Forelimb muscle (tissue), 1 donor: ENCODE measurements around the gene VRK3. TPM values are rescaled to one million over a fixed set of nuclear protein-coding genes. Genes with fewer than 3 reads are reported as not detected.

Experiments used
- DNase-seq: peaks from one replicate; pipeline ENCODE4 v3.0.0-alpha.2; 2013; ENCODE audit warnings: low read depth
- polyA plus RNA-seq: library from polyadenylated mRNA; unstranded; fragments of 120-200 nt; gene quantifications from one replicate; pipeline ENCODE4 v1.2.1, GENCODE V29; 2013; ENCODE audit not compliant: insufficient read length

VRK3 gene
- polyA plus RNA-seq, 1 donor, result 18.1 TPM

- DNase-seq, result peak; percentile 82
Observed at GRCh38 chr19:49929611-49930482, 95.3 kb downstream of the VRK3 start.

- peak; percentile 80 for DNase-seq
Observed at GRCh38 chr19:49929121-49929610, 96.0 kb downstream of the VRK3 start, which contains the start of the genes ATF5 and NUP62. ATF5 (plus strand) TSS chr19:49929205; CDS start chr19:49930851, 1,646 bp downstream. NUP62 (minus strand) TSS chr19:49929504; CDS start chr19:49909807, 19,697 bp downstream.

GRCh38 chr19:49927526-49928264 is 97.5 kb downstream of the VRK3 start:
- no peak for DNase-seq

GRCh38 chr19:49926515-49926914 is 98.7 kb downstream of the VRK3 start:
- no peak for DNase-seq

Other genes with a start within 250 kb of the VRK3 start
- 17.0 TPM for gene FUZ, start 212.1 kb downstream of the VRK3 start, polyA plus RNA-seq
- 28.6 TPM for gene MED25, start 207.1 kb downstream of the VRK3 start, polyA plus RNA-seq
- 195 TPM for gene PTOV1, start 174.2 kb downstream of the VRK3 start, polyA plus RNA-seq
- 38.1 TPM for gene PNKP, start 157.8 kb downstream of the VRK3 start, polyA plus RNA-seq
- gene AKT1S1, start 148.0 kb downstream of the VRK3 start, polyA plus RNA-seq, result 36.8 TPM
- 35.6 TPM for gene TBC1D17, start 147.7 kb downstream of the VRK3 start, polyA plus RNA-seq
- gene IL4I1, start 128.5 kb downstream of the VRK3 start, polyA plus RNA-seq, result 1.0 TPM
- gene ATF5, start 96.2 kb downstream of the VRK3 start, polyA plus RNA-seq, result 30.2 TPM
- 52.7 TPM for gene NUP62, start 95.9 kb downstream of the VRK3 start, polyA plus RNA-seq
- 0.77 TPM for gene SIGLEC11, start 64.2 kb downstream of the VRK3 start, polyA plus RNA-seq
- 7.3 TPM for gene ZNF473, start 633 bp upstream of the VRK3 start, polyA plus RNA-seq
- not detected for gene IZUMO2, start 137.9 kb upstream of the VRK3 start, polyA plus RNA-seq
- 53.2 TPM for gene MYH14, start 178.2 kb upstream of the VRK3 start, polyA plus RNA-seq